Measurements from ENCODE around the gene CHL1. TPM values are rescaled to one million over a fixed set of nuclear protein-coding genes. Genes with fewer than 3 reads are reported as not detected.
A peak's percentile ranks its signal among the peaks of the same experiment; 100 is the strongest.

CHL1 gene
- total RNA-seq, 1 donor from 2014 or later = 0.26 TPM

DNA sequence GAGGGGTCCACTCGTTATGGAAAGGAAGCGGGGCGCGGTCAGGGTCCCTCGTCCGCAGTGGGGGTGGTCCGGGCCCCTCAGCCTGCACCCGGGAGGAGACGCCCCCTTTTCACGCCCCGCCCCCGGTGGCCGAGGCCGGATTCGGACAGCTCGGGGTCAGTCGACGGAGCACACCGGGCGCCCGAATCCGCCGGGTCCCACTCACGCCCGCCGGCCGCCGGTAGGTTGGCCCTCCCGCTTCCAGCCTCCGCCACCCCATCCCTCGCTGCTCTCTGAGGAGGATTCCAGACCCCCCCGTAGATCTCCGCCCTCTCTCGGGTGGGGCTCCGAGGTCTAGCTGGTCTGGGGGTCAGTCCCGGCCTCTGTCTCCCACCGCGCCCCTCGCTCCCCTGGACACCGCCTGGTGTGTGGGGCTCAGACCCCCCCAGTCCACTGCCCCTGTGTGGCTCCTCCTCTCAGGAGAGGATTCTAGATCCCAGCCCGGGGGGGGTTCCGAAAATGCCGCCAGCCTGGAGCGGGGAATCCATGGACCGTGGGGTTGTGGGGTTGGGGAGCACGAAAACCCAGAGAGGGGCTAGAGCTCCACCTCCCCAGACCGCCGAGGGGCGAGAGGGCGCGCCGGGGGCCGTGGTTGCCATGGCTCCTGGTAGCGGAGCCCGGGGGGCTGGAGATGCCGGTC, 725 bp downstream of the CHL1 start:
- no peaks in the 10 kb centered on the region for H3K36me3 ChIP-seq (ENCODE audit: control insufficient read depth, insufficient read depth, low read length)
- H3K27me3 ChIP-seq (ENCODE audit: control insufficient read depth, insufficient read depth, low read length) = peaks cover 19% of the 10 kb centered on the region
- TF ChIP-seq CTCF (IDR thresholded peaks at IDR 0.05; ENCODE audit: insufficient read depth, low read length, severe bottlenecking) = no peak
- H3K4me3 ChIP-seq (ENCODE audit: low read depth, low read length) = peak overlapping the region; percentile 18
- no peak for FAIRE-seq
- no peak for DNase-seq (ENCODE audit: low read depth)

- DNase-seq (ENCODE audit: low read depth) (no peak), FAIRE-seq (no peak)
- peaks cover 19% of the 10 kb centered on the region for H3K27me3 ChIP-seq (ENCODE audit: control insufficient read depth, insufficient read depth, low read length)
Measured at GRCh38 chr3:197828-198491, 1.4 kb downstream of the CHL1 start.

GRCh38 chr3:199835-200234, 3.3 kb downstream of the CHL1 start:
- no peak for DNase-seq (ENCODE audit: low read depth)

More at GRCh38 chr3:197828-198491, 1.4 kb downstream of the CHL1 start:
- H3K36me3 ChIP-seq (ENCODE audit: control insufficient read depth, insufficient read depth, low read length) = no peaks in the 10 kb centered on the region
- peak overlapping the region; percentile 18 for H3K4me3 ChIP-seq (ENCODE audit: low read depth, low read length)
- TF ChIP-seq CTCF (IDR thresholded peaks at IDR 0.05; ENCODE audit: insufficient read depth, low read length, severe bottlenecking) = no peak

DNA sequence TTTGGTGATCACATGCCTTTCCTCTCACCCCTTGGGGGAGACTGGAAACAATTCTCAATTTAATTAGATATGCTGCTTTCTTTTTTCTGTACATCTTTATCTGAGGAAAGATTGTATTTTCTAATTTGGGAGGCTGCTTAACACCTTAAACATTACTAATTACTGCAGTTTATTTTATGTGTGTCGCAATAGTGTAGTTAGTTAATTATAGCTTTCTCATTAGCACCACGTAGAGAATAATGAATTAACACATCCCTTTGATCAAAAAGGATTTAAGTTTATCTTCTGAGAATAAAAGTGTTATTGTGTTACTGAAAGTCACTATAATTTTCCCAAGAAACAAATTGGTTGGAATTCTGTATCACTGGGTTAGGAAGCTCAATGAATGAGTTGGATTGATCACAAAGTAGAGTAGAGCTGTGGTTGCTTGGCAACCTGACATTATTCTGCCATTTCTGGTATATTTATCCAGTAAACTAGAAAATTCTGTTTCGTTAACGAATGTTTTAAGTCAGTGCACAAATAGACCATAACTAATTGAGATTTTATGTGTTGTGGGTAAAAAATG, 4.3 kb downstream of the CHL1 start:
- FAIRE-seq (no peak), DNase-seq (ENCODE audit: low read depth) (no peak)
- peaks cover 15% of the 10 kb centered on the region for H3K27me3 ChIP-seq (ENCODE audit: control insufficient read depth, insufficient read depth, low read length)

More at GRCh38 chr3:199835-200234, 3.3 kb downstream of the CHL1 start:
- no peak for FAIRE-seq
- Histone ChIP-seq H3K4me3 (ENCODE audit: low read depth, low read length) (no peak overlapping the region), H3K36me3 (ENCODE audit: control insufficient read depth, insufficient read depth, low read length) (no peaks in the 10 kb centered on the region), H3K27me3 (ENCODE audit: control insufficient read depth, insufficient read depth, low read length) (peaks cover 19% of the 10 kb centered on the region)
- no peak for TF ChIP-seq CTCF (IDR thresholded peaks at IDR 0.05; ENCODE audit: insufficient read depth, low read length, severe bottlenecking)

DNA sequence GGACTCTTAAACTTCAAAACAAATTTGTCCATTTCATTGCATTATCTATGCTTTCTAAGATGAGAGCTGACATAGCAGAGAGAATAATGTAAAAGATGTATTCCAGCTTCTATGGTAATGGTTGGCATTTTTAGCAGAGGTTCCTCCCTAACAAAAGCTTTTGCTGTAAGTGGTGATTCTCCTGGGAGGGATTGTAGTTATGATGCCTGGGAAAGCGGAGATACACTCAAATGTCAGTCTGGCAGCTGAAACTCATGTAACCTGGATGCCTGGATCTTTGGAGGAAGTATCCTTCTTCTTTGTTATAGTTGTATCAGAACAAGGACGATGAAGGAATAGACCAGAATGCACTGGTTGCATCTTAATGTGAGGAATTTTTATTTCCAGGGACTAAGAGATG, 7.5 kb downstream of the CHL1 start:
- H3K27me3 ChIP-seq (ENCODE audit: control insufficient read depth, insufficient read depth, low read length) = no peaks in the 10 kb centered on the region
- no peak for DNase-seq (ENCODE audit: low read depth)
- TF ChIP-seq CTCF (IDR thresholded peaks at IDR 0.05; ENCODE audit: insufficient read depth, low read length, severe bottlenecking) = no peak
- FAIRE-seq = no peak
- H3K4me3 ChIP-seq (ENCODE audit: low read depth, low read length) = no peak overlapping the region
- H3K36me3 ChIP-seq (ENCODE audit: control insufficient read depth, insufficient read depth, low read length) = no peaks in the 10 kb centered on the region

More for the DNA sequence above, 4.3 kb downstream of the CHL1 start:
- Histone ChIP-seq H3K36me3 (ENCODE audit: control insufficient read depth, insufficient read depth, low read length) (no peaks in the 10 kb centered on the region), H3K4me3 (ENCODE audit: low read depth, low read length) (no peak overlapping the region)
- no peak for TF ChIP-seq CTCF (IDR thresholded peaks at IDR 0.05; ENCODE audit: insufficient read depth, low read length, severe bottlenecking)

All from bronchial epithelial cell (primary cell).